DND-41 (cell line): ENCODE data around the gene BACH2.

Experiments used
- CTCF ChIP-seq: IDR thresholded peaks from 2 replicates; pipeline ENCODE4 v1.5.1; 2012; ENCODE audit warnings: borderline replicate concordance, low read length, moderate library complexity, mild to moderate bottlenecking; ENCODE audit not compliant: poor library complexity, severe bottlenecking; ENCODE audit errors: extremely low read depth
- EZH2 ChIP-seq: IDR thresholded peaks from 3 replicates; pipeline ENCODE4 v1.6.1; 2012; ENCODE audit warnings: borderline replicate concordance, low read depth, mild to moderate bottlenecking, moderate library complexity, low read length, inconsistent platforms; ENCODE audit not compliant: severe bottlenecking

- TF ChIP-seq CTCF: no peak
- TF ChIP-seq EZH2: no peak
These were observed 216.8 kb downstream of the BACH2 start for GRCh38 chr6:90079560-90080490.
